HepG2 (cell line): Measurements from ENCODE around the gene MADCAM1. TPM values are rescaled to one million over a fixed set of nuclear protein-coding genes. Genes with fewer than 3 reads are reported as not detected.

Source experiments
- ATAC-seq: fragments of 200-7000 bp; cut with Tn5 transposase; 3 replicates; pipeline ENCODE4 v1.9.1; 2020; ENCODE audit warnings: mild to moderate bottlenecking, moderate library complexity
- BruUV-seq: library from RNA; stranded (reverse); fragments of 400-500 nt; replicated peaks from 2 replicates; lab custom pipeline; 2021; lab: Mats Ljungman, UMichigan
- CTCF ChIA-PET: fragments of 300-600 bp; formaldehyde crosslinking; extraction: SDS; loops from one replicate; lab custom pipeline; 2021; ENCODE audit warnings: low total read pairs, inconsistent platforms, low intra/inter-chr PET ratio; lab: Yijun Ruan, JAX
- POLR2A ChIA-PET: fragments of 350-600 bp; sonication (Branson Sonifier 250); formaldehyde crosslinking; loops from one replicate; lab custom pipeline; 2020; ENCODE audit warnings: antibody characterized with exemption, inconsistent platforms; lab: Yijun Ruan, JAX
- DNase-seq: peaks from one replicate; pipeline ENCODE4 v3.0.0-alpha.2; 2015; ENCODE audit warnings: low spot score
- FAIRE-seq: peaks from 3 replicates; lab custom pipeline; 2011; peaks lifted over from hg19 to GRCh38; lab: Jason Lieb, UNC
- H2AFZ ChIP-seq: one replicate; pipeline ENCODE4 v1.6.1; 2011; ENCODE audit warnings: low read length, inconsistent platforms
- H3K27ac ChIP-seq: fragments of 300-600 bp; 3 replicates; pipeline ENCODE4 v1.8.0; 2011; ENCODE audit warnings: mixed run types, mild to moderate bottlenecking, mixed read lengths, low read length, inconsistent platforms; ENCODE audit not compliant: insufficient read depth; ENCODE audit errors: extremely low read length
- H3K27me3 ChIP-seq, 2 experiments: fragments of 200-600 bp in 1 of 2; 2 replicates in 1 of 2; 3 replicates in 1 of 2; pipeline versions ENCODE4 v1.6.0 to v1.8.0; 2011; ENCODE audit warnings: low read length in 2 of 2, mild to moderate bottlenecking in 2 of 2, moderate library complexity in 2 of 2, inconsistent platforms in 1 of 2; ENCODE audit not compliant: insufficient read depth in 2 of 2, control insufficient read depth in 1 of 2
- H3K36me3 ChIP-seq, 2 experiments: fragments of 200-600 bp in 1 of 2; replicated peaks in 1 of 2; 2 replicates in 1 of 2; 3 replicates in 1 of 2; pipeline versions ENCODE4 v1.5.1 to v1.8.0; 2011; ENCODE audit warnings: low read length in 2 of 2, inconsistent platforms in 1 of 2; ENCODE audit not compliant: insufficient read depth in 2 of 2, control insufficient read depth in 1 of 2
- H3K4me1 ChIP-seq: 2 replicates; pipeline ENCODE4 v1.5.1; 2012; ENCODE audit warnings: low read length, inconsistent platforms; ENCODE audit not compliant: insufficient read depth
- H3K4me2 ChIP-seq: 2 replicates; pipeline ENCODE4 v1.6.0; 2011; ENCODE audit warnings: low read depth, low read length, inconsistent platforms
- H3K4me3 ChIP-seq, 3 experiments: fragments of 200-600 bp in 1 of 3; sonication (generic), shearing (Covaris generic) in 1 of 3; replicated peaks in 1 of 3; 2 replicates each; pipeline ENCODE4 v1.5.1; 2011 to 2016; ENCODE audit warnings: low read length in 3 of 3, inconsistent platforms in 2 of 3, low read depth in 2 of 3, mild to moderate bottlenecking in 2 of 3, control low read depth in 1 of 3, mixed read lengths in 1 of 3; ENCODE audit not compliant: insufficient read depth in 1 of 3
- H3K79me2 ChIP-seq: one replicate; pipeline ENCODE4 v1.6.1; 2011; ENCODE audit warnings: low read length, inconsistent platforms; ENCODE audit not compliant: insufficient read depth
- H3K9ac ChIP-seq: 2 replicates; pipeline ENCODE4 v1.6.0; 2011; ENCODE audit warnings: mild to moderate bottlenecking, low read depth, low read length, inconsistent platforms; ENCODE audit not compliant: insufficient read depth
- H3K9me3 ChIP-seq: 2 replicates; pipeline ENCODE4 v1.5.1; 2012; ENCODE audit warnings: mild to moderate bottlenecking, low read length
- H4K20me1 ChIP-seq: 2 replicates; pipeline ENCODE4 v1.6.0; 2011; ENCODE audit warnings: inconsistent platforms, mild to moderate bottlenecking, low read length, moderate library complexity; ENCODE audit not compliant: insufficient read depth
- AKNA ChIP-seq: sonication (generic); formaldehyde crosslinking; IDR thresholded peaks from 2 replicates; pipeline ENCODE4 v1.4.0; 2020; ENCODE audit warnings: missing genetic modification reagents, borderline replicate concordance
- CBX2 ChIP-seq, 2 experiments: fragments of 200-600 bp in 1 of 2; sonication (generic); formaldehyde crosslinking in 1 of 2; IDR thresholded peaks; 2 replicates each; pipeline versions ENCODE4 v1.7.0 to v1.8.1; 2018 to 2022; ENCODE audit warnings: low read depth in 2 of 2, low read length in 1 of 2, mild to moderate bottlenecking in 1 of 2, missing genetic modification reagents in 1 of 2
- ELK4 ChIP-seq: sonication (generic); formaldehyde crosslinking; IDR thresholded peaks from 2 replicates; pipeline ENCODE4 v1.9.0; 2021; ENCODE audit warnings: missing genetic modification reagents, borderline replicate concordance
- KAT7 ChIP-seq: IDR thresholded peaks from 2 replicates; pipeline ENCODE4 v1.6.1; 2018; ENCODE audit warnings: borderline replicate concordance, missing compliant biosample characterization
- KDM5A ChIP-seq: fragments of 200-600 bp; sonication (generic); IDR thresholded peaks from 2 replicates; pipeline ENCODE4 v1.7.0; 2018; ENCODE audit warnings: antibody characterized with exemption, mild to moderate bottlenecking, low read length, borderline replicate concordance
- MYC ChIP-seq: sonication (generic); formaldehyde crosslinking; IDR thresholded peaks from 2 replicates; pipeline ENCODE4 v1.9.0; 2021; ENCODE audit warnings: missing genetic modification reagents, borderline replicate concordance
- NKX3-1 ChIP-seq: sonication (generic); formaldehyde crosslinking; IDR thresholded peaks from 2 replicates; pipeline ENCODE4 v1.5.0; 2020; ENCODE audit warnings: missing genetic modification reagents
- PBX2 ChIP-seq: IDR thresholded peaks from 2 replicates; pipeline ENCODE4 v1.6.1; 2016; ENCODE audit warnings: control low read depth
- ZFY ChIP-seq: sonication (generic); formaldehyde crosslinking; IDR thresholded peaks from 2 replicates; pipeline ENCODE4 v1.4.0; 2020; ENCODE audit warnings: missing genetic modification reagents
- ZNF205 ChIP-seq: IDR thresholded peaks from 2 replicates; pipeline ENCODE4 v1.6.1; 2018; ENCODE audit warnings: missing biosample characterization, missing genetic modification reagents
- ZNF337 ChIP-seq: sonication (generic); formaldehyde crosslinking; IDR thresholded peaks from 2 replicates; pipeline ENCODE4 v1.5.1; 2020; ENCODE audit warnings: missing genetic modification reagents, low read depth, mild to moderate bottlenecking, borderline replicate concordance
- ZNF530 ChIP-seq: sonication (generic); formaldehyde crosslinking; IDR thresholded peaks from 2 replicates; pipeline ENCODE4 v1.5.0; 2020; ENCODE audit warnings: low read depth, mild to moderate bottlenecking, missing genetic modification reagents
- ZNF720 ChIP-seq: sonication (generic); formaldehyde crosslinking; IDR thresholded peaks from 2 replicates; pipeline ENCODE4 v1.4.0; 2020; ENCODE audit warnings: missing genetic modification reagents
- ZNF761 ChIP-seq: sonication (generic); formaldehyde crosslinking; conservative IDR thresholded peaks from 2 replicates; pipeline ENCODE4 v1.4.0; 2020; ENCODE audit warnings: mild to moderate bottlenecking, missing genetic modification reagents
- ZSCAN21 ChIP-seq: sonication (generic); formaldehyde crosslinking; IDR thresholded peaks from 2 replicates; pipeline ENCODE4 v1.8.0; 2022; ENCODE audit warnings: mild to moderate bottlenecking, missing genetic modification reagents, moderate library complexity, borderline replicate concordance
- WGBS: methylation state at CpG from one replicate; pipeline ENCODE4 v1.1.6; 2017; ENCODE audit warnings: low lambda C conversion rate; 5-methylcytosine and 5-hydroxymethylcytosine counted together
- in situ Hi-C: cut with HindIII; loops from 2 replicates; pipeline ENCODE4 v1.10.0; 2017; ENCODE audit warnings: low pct_unique_long_range_greater_than_20kb; ENCODE audit not compliant: extremely low pct_ligation_motif_present
- intact Hi-C: fragments of 100-400 bp; cut with micrococcal nuclease; formaldehyde crosslinking; loops from one replicate; pipeline ENCODE4 v1.10.0; 2022; ENCODE audit not compliant: unreplicated experiment
- polyA plus RNA-seq, 8 experiments: library from polyadenylated mRNA; depleted of rRNA in 3 of 8; stranded (reverse) in 7 of 8; unstranded in 1 of 8; fragments of >200 nt; fragmentation: Illumina TruSeq in 4 of 8; extraction: Trizol in 4 of 8; gene quantifications; 2 replicates each; pipeline versions ENCODE4 v1.2.1 to v1.2.3, GENCODE V29; 2011 to 2016; ENCODE audit warnings: low read depth in 4 of 8, missing spikeins in 1 of 8, mixed read lengths in 1 of 8; ENCODE audit not compliant: insufficient read depth in 1 of 8
- total RNA-seq, 5 experiments: library from RNA; depleted of rRNA; stranded (reverse); fragments of >200 nt; fragmentation: Illumina TruSeq; extraction: Trizol; gene quantifications; 2 replicates each; pipeline ENCODE4 v1.2.3, GENCODE V29; 2016; ENCODE audit warnings: low read depth in 1 of 5

Gene MADCAM1
- total and polyA plus RNA-seq, 2 of the 13 experiments (the other 11 are each of a cell fraction or from before 2014, with no cell fraction given) = 0.29 to 0.33 TPM

GRCh38 chr19:480016-480855 is 16.1 kb upstream of the MADCAM1 start:
- BruUV-seq = no TSS peak
- no peak for FAIRE-seq
- ATAC-seq = peak; percentile 66
- Histone ChIP-seq H3K9me3 (peaks cover 4% of the 10 kb centered on the region; the same call in 1 of the 2 replicates), H4K20me1 (no peaks in the 10 kb centered on the region; the same call in 1 of the 2 replicates), H3K4me2 (peak overlapping the region; percentile 74), H3K27ac (no peak overlapping the region), H3K36me3 (no peaks in the 10 kb centered on the region), H3K4me1 (peaks cover 16% of the 10 kb centered on the region), H3K4me3 (peak overlapping the region in 1 of 3 experiments; percentile 66; a peak in 3 of 6 replicates), H3K79me2 (no peaks in the 10 kb centered on the region), H3K9ac (no peak overlapping the region), H3K27me3 (peaks cover 5 to 11% of the 10 kb centered on the region in 2 experiments; a peak in 4 of 5 replicates), H2AFZ (no peak overlapping the region)
- 20% methylated on average over 36 of the region's 36 CpGs for WGBS
- intact Hi-C loops = loop anchor here (2.0 kb wide), 1 partner anchor 91 kb away; no protein-coding TSS in a partner anchor
- DNase-seq = peak; percentile 63
- ChIA-PET POLR2A (interaction anchor here (1.0 kb wide), 1 partner anchor 19 kb away, joined by 3 read pairs; no protein-coding TSS in a partner anchor), CTCF (interaction anchor here (0.6 to 2.6 kb wide), 4 partner anchors 30 to 96 kb away, joined by 3 to 19 read pairs (median 5); no protein-coding TSS in a partner anchor)
- in situ Hi-C loops = loop anchor here (5.0 kb wide), 1 partner anchor 98 kb away; no protein-coding TSS in a partner anchor
- TF ChIP-seq ZNF761 (CRISPR knock-in tag) (0 out of 2 replicates have a peak, but pooled peaks have one; percentile 27), ZFY (CRISPR knock-in tag) (no peak), CBX2 (IDR thresholded peaks at IDR 0.05; ENCODE audit: low read depth, low read length) (no peak), CBX2 (CRISPR knock-in tag; IDR thresholded peaks at IDR 0.05; ENCODE audit: low read depth) (no peak), ZSCAN21 (CRISPR knock-in tag) (no peak), ZNF720 (CRISPR knock-in tag) (no peak), PBX2 (no peak), KDM5A (no peak), ZNF337 (CRISPR knock-in tag) (no peak), ZNF530 (CRISPR knock-in tag) (no peak), ZNF205 (CRISPR knock-in tag) (no peak), MYC (CRISPR knock-in tag) (no peak; the same call in 1 of the 2 replicates), KAT7 (no peak), AKNA (CRISPR knock-in tag) (no peak), NKX3-1 (CRISPR knock-in tag) (no peak), ELK4 (CRISPR knock-in tag) (no peak)
